C4-2B (cell line): ENCODE results near the gene CC2D1A.
"Not testable (repeated sequence)": the region's sequence is repeated elsewhere in the genome, so short reads cannot be mapped to it uniquely, and the experiment has no call there.

Experiments used
- H3K27ac ChIP-seq: fragments of 450-650 bp; 2 replicates; pipeline ENCODE4 v1.5.1; 2017
- ZFX ChIP-seq: fragments of 450-650 bp; IDR thresholded peaks from 2 replicates; pipeline ENCODE4 v1.6.1; 2017
- TF ChIP-seq, protein P1 (sequence below): fragments of 450-650 bp; conservative IDR thresholded peaks from 2 replicates; pipeline ENCODE4 v1.5.1; 2017; ENCODE audit warnings: mild to moderate bottlenecking

CC2D1A gene

DNA sequence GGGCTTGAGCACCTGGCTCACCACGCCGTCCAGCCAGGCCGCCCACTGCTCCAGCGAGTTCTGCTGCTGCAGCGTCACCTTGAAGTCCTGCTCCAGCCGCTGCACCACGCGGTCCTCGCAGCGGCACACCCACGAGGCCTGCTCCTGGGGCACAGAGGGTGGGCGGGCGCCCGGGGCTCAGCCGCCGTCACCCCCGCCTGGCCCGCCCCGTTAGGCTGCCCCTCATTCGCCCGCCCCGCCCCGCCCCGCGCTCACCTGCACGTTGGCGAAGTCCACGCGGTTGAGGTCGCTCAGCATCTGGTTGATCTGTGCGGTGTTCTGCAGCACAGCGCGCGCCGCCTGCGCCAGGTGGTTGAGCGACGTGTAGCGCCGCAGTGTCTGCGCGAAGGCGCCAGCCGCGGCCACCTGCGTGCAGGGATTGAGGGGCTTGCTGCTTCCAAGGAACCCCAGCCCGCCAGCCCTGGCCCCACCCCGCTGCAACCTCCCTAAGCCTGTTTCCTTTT, 57.7 kb downstream of the CC2D1A start:
- H3K27ac ChIP-seq = no peak overlapping the region
- TF ChIP-seq ZFX = no peak
- TF ChIP-seq, protein P1, sequence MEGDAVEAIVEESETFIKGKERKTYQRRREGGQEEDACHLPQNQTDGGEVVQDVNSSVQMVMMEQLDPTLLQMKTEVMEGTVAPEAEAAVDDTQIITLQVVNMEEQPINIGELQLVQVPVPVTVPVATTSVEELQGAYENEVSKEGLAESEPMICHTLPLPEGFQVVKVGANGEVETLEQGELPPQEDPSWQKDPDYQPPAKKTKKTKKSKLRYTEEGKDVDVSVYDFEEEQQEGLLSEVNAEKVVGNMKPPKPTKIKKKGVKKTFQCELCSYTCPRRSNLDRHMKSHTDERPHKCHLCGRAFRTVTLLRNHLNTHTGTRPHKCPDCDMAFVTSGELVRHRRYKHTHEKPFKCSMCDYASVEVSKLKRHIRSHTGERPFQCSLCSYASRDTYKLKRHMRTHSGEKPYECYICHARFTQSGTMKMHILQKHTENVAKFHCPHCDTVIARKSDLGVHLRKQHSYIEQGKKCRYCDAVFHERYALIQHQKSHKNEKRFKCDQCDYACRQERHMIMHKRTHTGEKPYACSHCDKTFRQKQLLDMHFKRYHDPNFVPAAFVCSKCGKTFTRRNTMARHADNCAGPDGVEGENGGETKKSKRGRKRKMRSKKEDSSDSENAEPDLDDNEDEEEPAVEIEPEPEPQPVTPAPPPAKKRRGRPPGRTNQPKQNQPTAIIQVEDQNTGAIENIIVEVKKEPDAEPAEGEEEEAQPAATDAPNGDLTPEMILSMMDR = no peak

DNA sequence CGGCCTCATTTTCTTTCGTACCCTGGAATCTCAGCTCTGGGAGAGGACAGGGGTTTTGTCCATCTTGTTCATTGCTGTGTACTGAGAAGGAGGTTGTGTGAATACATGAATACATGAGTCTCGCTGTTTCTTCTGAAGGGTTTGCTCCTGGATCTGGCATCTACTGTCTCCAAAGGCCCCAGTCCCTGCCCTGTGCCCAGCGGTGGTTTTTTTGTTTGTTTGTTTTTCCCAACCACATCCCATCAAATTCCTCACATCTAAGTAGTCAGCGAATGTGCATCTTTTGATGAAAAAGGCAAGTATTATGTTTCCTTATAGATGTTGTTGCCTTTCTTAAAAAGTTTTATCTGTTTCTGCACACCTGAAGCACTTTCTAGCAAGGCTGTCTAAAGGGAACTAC, 58.8 kb downstream of the CC2D1A start:
- no peak overlapping the region for H3K27ac ChIP-seq
- TF ChIP-seq, protein P1 = no peak
- no peak for TF ChIP-seq ZFX

DNA sequence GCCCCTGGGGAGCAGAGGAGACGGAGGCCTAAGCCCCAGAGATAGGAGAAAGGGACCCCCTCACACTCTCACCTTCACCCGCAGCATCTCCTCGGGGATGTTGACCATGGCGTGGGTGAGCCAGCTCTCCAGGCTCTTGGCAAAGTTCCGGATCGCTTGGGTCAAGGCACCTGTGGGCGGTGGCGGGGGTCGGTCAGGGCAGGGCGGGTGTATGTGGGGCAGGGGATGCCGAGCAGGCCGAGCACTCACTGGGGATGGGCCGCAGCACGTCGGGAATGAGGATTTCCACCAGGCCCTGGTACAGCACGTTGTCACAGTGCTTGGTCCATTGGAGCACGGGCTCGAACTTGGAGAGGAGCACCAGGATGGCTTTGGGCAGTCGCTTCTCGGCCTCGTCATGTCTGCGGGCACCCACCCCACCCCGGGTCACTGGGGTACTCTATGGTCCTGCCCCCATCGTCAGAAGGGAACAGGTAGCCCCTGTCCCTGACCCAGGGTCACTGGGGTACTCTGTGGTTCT, 59.4 kb downstream of the CC2D1A start:
- TF ChIP-seq, protein P1 = no peak
- TF ChIP-seq ZFX = no peak
- H3K27ac ChIP-seq = no peak overlapping the region

- TF ChIP-seq ZFX = no peak
- TF ChIP-seq, protein P1 = no peak
- H3K27ac ChIP-seq = no peak overlapping the region
Observed at GRCh38 chr19:13965926-13966683, 60.1 kb downstream of the CC2D1A start.

- TF ChIP-seq, protein P1 = no peak
- TF ChIP-seq ZFX = no peak
- H3K27ac ChIP-seq = no peak overlapping the region
Observed at GRCh38 chr19:13966684-13967128, 60.7 kb downstream of the CC2D1A start.

- H3K27ac ChIP-seq = not testable (repeated sequence)
Observed at GRCh38 chr19:13967206-13967605, 61.2 kb downstream of the CC2D1A start.

- no peak for TF ChIP-seq ZFX
- TF ChIP-seq, protein P1 = no peak
- no peak overlapping the region for H3K27ac ChIP-seq
Observed at GRCh38 chr19:13968383-13968935, 62.5 kb downstream of the CC2D1A start.
